HEK293T (cell line): ENCODE measurements around the gene CBX4.

Experiments used
- CTBP1 ChIP-seq: fragments of 450-650 bp; IDR thresholded peaks from 2 replicates; pipeline ENCODE4 v1.6.1; 2016; ENCODE audit warnings: borderline replicate concordance
- ELF4 ChIP-seq: fragments of 450-650 bp; IDR thresholded peaks from 2 replicates; pipeline ENCODE4 v1.6.1; 2017; ENCODE audit warnings: antibody characterized with exemption
- FOXA1 ChIP-seq: fragments of 450-650 bp; IDR thresholded peaks from 2 replicates; pipeline ENCODE4 v1.6.1; 2016; ENCODE audit warnings: mild to moderate bottlenecking
- FOXM1 ChIP-seq: fragments of 450-650 bp; IDR thresholded peaks from 2 replicates; pipeline ENCODE4 v1.6.1; 2017; ENCODE audit warnings: mild to moderate bottlenecking, borderline replicate concordance
- HDGF ChIP-seq: fragments of 450-650 bp; IDR thresholded peaks from 2 replicates; pipeline ENCODE4 v1.6.1; 2017; ENCODE audit warnings: antibody characterized with exemption, borderline replicate concordance
- L3MBTL2 ChIP-seq: fragments of 450-650 bp; conservative IDR thresholded peaks from 2 replicates; pipeline ENCODE4 v1.6.1; 2016; ENCODE audit warnings: mild to moderate bottlenecking
- LEF1 ChIP-seq: fragments of 450-650 bp; IDR thresholded peaks from 2 replicates; pipeline ENCODE4 v1.6.1; 2017; ENCODE audit warnings: mild to moderate bottlenecking, borderline replicate concordance
- NFRKB ChIP-seq: fragments of 450-650 bp; IDR thresholded peaks from 2 replicates; pipeline ENCODE4 v1.6.1; 2016; ENCODE audit warnings: mild to moderate bottlenecking, moderate library complexity
- SP1 ChIP-seq: fragments of 450-650 bp; IDR thresholded peaks from 2 replicates; pipeline ENCODE4 v1.6.1; 2017
- TARDBP ChIP-seq: fragments of 450-650 bp; IDR thresholded peaks from 2 replicates; pipeline ENCODE4 v1.6.1; 2016

DNA sequence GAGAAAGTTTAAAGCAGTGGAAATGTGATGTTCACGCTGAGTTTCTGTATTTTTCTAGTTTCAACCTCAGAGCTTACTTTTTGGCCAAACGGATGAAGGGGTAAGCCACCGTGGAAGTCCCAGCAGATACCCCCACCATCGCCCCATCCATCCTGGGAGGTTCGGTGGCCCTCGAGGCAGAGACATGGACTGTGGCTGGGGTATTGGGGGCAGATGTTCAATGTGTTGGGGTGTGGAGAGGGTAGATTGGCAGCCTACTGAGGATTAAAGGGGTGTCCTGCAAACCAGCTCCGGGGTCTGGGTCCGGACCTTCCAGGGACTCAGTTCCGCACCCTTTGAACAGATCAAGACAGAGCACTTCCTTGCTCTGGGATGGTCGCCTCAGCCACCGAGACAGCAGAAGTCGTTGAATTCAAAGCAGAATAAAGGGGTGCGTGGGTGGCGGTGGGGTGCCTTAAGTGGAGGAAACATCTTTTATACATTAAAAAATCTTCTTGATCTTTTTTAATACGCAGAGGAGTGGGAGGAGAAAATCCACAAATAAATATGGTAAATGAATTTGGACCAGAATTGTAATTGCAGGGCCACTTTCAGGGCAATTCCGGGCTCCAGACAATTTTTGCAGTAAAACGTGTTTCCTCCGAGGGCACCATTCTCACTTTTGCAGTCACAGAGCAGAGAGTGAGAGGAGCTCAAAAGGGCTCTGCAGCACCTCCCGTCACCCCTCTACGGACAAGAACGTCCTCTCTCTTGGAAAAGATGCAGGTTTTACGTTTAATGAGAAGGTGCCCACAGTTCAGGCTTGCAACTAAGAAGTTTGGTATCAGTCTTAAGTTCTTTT, 34.2 kb downstream of the CBX4 start:
- TF ChIP-seq SP1 (no peak), ELF4 (no peak), TARDBP (no peak), CTBP1 (no peak), FOXM1 (no peak), NFRKB (no peak), FOXA1 (no peak), L3MBTL2 (no peak), LEF1 (no peak), HDGF (no peak)
